HepG2 (cell line): ENCODE data around the gene C14orf93.

Experiments
- AKAP8 ChIP-seq: sonication (generic); formaldehyde crosslinking; IDR thresholded peaks from 2 replicates; pipeline ENCODE4 v1.5.1; 2020; ENCODE audit warnings: mild to moderate bottlenecking, missing genetic modification reagents
- ARNTL ChIP-seq: sonication (generic); formaldehyde crosslinking; IDR thresholded peaks from 2 replicates; pipeline ENCODE4 v1.4.0; 2020; ENCODE audit warnings: mild to moderate bottlenecking, missing genetic modification reagents
- ASH2L ChIP-seq: fragments of 300-600, 200-600 bp; sonication (generic); IDR thresholded peaks from 2 replicates; pipeline ENCODE4 v1.7.0; 2017; ENCODE audit warnings: low read depth, mild to moderate bottlenecking, moderate library complexity, mixed read lengths, low read length; ENCODE audit not compliant: insufficient read length
- DMAP1 ChIP-seq: IDR thresholded peaks from 2 replicates; pipeline ENCODE4 v1.6.1; 2016
- NFATC3 ChIP-seq: sonication (generic); formaldehyde crosslinking; IDR thresholded peaks from 2 replicates; pipeline ENCODE4 v1.5.1; 2020; ENCODE audit warnings: mild to moderate bottlenecking, missing genetic modification reagents
- RFX1 ChIP-seq: fragments of 450-650 bp; IDR thresholded peaks from 2 replicates; pipeline ENCODE4 v1.6.1; 2017
- SP1 ChIP-seq, 2 experiments: fragments of 450-650 bp in 1 of 2; sonication (generic) in 1 of 2; formaldehyde crosslinking in 1 of 2; IDR thresholded peaks; 2 replicates each; pipeline versions ENCODE4 v1.4.0 to v1.6.1; 2016 to 2020; ENCODE audit warnings: missing genetic modification reagents in 1 of 2
- ZNF207 ChIP-seq: fragments of 450-650 bp; IDR thresholded peaks from 2 replicates; pipeline ENCODE4 v1.6.1; 2016; ENCODE audit warnings: antibody characterized with exemption, borderline replicate concordance
- ZNF253 ChIP-seq: sonication (generic); formaldehyde crosslinking; IDR thresholded peaks from 2 replicates; pipeline ENCODE4 v1.8.0; 2022; ENCODE audit warnings: mild to moderate bottlenecking, missing genetic modification reagents, borderline replicate concordance
- ZNF34 ChIP-seq: sonication (generic); formaldehyde crosslinking; IDR thresholded peaks from 2 replicates; pipeline ENCODE4 v1.4.0; 2020; ENCODE audit warnings: mild to moderate bottlenecking, missing genetic modification reagents, borderline replicate concordance
- ZNF431 ChIP-seq: sonication (generic); formaldehyde crosslinking; IDR thresholded peaks from 2 replicates; pipeline ENCODE4 v1.9.0; 2022; ENCODE audit warnings: missing genetic modification reagents, low read depth, mild to moderate bottlenecking, borderline replicate concordance
- ZSCAN12 ChIP-seq: sonication (generic); formaldehyde crosslinking; IDR thresholded peaks from 2 replicates; pipeline ENCODE4 v1.9.0; 2021; ENCODE audit warnings: mild to moderate bottlenecking, missing genetic modification reagents
- TF ChIP-seq, protein P1 (sequence below): sonication (generic); formaldehyde crosslinking; IDR thresholded peaks from 2 replicates; pipeline ENCODE4 v1.5.0; 2020; ENCODE audit warnings: mild to moderate bottlenecking, missing genetic modification reagents, moderate library complexity
- TF ChIP-seq, protein P2 (sequence below): sonication (generic); formaldehyde crosslinking; IDR thresholded peaks from 2 replicates; pipeline ENCODE4 v1.4.0; 2020; ENCODE audit warnings: mild to moderate bottlenecking, missing genetic modification reagents, borderline replicate concordance

DNA sequence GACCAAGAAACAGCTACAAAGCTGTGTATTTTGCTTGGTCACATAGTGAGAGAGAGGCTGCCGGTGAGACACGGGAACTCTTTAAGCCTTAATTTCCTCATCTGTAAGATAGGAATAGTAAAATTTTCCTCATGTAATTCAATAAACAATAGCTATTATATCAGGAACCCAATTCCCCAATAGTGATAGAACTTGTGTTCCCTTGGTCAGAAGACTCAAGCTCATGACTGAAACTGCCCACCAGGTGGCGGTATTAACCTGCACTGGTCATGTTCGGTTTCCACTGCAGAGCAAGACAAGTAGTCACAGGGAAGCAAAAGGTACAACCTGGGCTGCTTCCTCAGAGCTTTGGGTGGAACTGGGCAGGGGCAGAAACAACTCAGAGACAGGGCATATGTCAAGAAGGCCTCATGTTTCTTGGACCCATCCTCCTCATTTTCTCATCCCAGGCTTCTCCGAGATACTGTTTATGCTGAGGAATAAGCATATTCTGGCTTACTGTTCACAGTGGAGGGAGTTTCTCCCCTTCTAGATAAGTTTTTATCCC, 23.4 kb downstream of the C14orf93 start:
- no peak for TF ChIP-seq RFX1
- no peak for TF ChIP-seq AKAP8 (CRISPR knock-in tag)
- no peak for TF ChIP-seq ZNF207
- TF ChIP-seq, protein P1, sequence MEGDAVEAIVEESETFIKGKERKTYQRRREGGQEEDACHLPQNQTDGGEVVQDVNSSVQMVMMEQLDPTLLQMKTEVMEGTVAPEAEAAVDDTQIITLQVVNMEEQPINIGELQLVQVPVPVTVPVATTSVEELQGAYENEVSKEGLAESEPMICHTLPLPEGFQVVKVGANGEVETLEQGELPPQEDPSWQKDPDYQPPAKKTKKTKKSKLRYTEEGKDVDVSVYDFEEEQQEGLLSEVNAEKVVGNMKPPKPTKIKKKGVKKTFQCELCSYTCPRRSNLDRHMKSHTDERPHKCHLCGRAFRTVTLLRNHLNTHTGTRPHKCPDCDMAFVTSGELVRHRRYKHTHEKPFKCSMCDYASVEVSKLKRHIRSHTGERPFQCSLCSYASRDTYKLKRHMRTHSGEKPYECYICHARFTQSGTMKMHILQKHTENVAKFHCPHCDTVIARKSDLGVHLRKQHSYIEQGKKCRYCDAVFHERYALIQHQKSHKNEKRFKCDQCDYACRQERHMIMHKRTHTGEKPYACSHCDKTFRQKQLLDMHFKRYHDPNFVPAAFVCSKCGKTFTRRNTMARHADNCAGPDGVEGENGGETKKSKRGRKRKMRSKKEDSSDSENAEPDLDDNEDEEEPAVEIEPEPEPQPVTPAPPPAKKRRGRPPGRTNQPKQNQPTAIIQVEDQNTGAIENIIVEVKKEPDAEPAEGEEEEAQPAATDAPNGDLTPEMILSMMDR (CRISPR knock-in tag): no peak
- TF ChIP-seq ZNF34 (CRISPR knock-in tag): no peak
- no peak for TF ChIP-seq ZNF431
- TF ChIP-seq, protein P2, sequence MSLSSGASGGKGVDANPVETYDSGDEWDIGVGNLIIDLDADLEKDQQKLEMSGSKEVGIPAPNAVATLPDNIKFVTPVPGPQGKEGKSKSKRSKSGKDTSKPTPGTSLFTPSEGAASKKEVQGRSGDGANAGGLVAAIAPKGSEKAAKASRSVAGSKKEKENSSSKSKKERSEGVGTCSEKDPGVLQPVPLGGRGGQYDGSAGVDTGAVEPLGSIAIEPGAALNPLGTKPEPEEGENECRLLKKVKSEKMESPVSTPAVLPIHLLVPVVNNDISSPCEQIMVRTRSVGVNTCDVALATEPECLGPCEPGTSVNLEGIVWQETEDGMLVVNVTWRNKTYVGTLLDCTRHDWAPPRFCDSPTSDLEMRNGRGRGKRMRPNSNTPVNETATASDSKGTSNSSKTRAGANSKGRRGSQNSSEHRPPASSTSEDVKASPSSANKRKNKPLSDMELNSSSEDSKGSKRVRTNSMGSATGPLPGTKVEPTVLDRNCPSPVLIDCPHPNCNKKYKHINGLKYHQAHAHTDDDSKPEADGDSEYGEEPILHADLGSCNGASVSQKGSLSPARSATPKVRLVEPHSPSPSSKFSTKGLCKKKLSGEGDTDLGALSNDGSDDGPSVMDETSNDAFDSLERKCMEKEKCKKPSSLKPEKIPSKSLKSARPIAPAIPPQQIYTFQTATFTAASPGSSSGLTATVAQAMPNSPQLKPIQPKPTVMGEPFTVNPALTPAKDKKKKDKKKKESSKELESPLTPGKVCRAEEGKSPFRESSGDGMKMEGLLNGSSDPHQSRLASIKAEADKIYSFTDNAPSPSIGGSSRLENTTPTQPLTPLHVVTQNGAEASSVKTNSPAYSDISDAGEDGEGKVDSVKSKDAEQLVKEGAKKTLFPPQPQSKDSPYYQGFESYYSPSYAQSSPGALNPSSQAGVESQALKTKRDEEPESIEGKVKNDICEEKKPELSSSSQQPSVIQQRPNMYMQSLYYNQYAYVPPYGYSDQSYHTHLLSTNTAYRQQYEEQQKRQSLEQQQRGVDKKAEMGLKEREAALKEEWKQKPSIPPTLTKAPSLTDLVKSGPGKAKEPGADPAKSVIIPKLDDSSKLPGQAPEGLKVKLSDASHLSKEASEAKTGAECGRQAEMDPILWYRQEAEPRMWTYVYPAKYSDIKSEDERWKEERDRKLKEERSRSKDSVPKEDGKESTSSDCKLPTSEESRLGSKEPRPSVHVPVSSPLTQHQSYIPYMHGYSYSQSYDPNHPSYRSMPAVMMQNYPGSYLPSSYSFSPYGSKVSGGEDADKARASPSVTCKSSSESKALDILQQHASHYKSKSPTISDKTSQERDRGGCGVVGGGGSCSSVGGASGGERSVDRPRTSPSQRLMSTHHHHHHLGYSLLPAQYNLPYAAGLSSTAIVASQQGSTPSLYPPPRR (CRISPR knock-in tag): no peak
- no peak for TF ChIP-seq ARNTL (CRISPR knock-in tag)
- 0 out of 2 replicates have a peak, but pooled peaks have one; percentile 17 for TF ChIP-seq NFATC3 (CRISPR knock-in tag)
- no peak for TF ChIP-seq ZSCAN12 (CRISPR knock-in tag)
- TF ChIP-seq ZNF253 (CRISPR knock-in tag): no peak
- TF ChIP-seq DMAP1 (CRISPR knock-in tag): no peak
- TF ChIP-seq SP1 (IDR thresholded peaks at IDR 0.05): no peak
- no peak for TF ChIP-seq SP1 (CRISPR knock-in tag; IDR thresholded peaks at IDR 0.05)
- TF ChIP-seq ASH2L: peak; percentile 20
